ENCODE results near the gene GIMAP4.

DNA sequence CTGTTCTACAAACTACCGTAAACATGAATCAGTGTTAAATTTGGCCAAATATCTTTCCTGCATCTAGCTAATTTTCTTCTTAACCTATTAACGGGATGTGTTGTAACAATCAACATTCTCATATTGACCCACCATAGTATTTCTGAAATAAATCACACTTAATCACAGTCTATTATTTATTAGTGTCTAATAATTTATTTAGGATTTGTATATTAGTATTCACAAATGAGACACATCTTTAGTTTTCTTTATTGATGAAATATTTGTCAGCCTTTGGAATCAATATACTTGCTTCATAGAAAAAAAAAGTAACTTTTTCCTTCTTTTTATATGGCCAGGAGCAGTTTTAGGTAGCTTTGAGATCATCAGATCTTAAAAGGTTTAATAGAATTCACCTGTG, 47.9 kb upstream of the GIMAP4 start:
- TF ChIP-seq SUZ12 (IDR thresholded peaks at IDR 0.05; ENCODE audit: extremely low read depth, insufficient read depth, insufficient read length): no peak
- TF ChIP-seq YY1 (IDR thresholded peaks at IDR 0.05; ENCODE audit: insufficient read depth, insufficient read length): no peak

Measured in NT2/D1 (cell line).